Thyroid gland (tissue), 4 donors: ENCODE measurements around the gene SCUBE2. TPM values are rescaled to one million over a fixed set of nuclear protein-coding genes. Genes with fewer than 3 reads are reported as not detected.

ENCODE experiments used
- DNase-seq, 2 donors: peaks; one replicate each; pipeline ENCODE4 v3.0.0-alpha.2; 2019
- H3K27ac ChIP-seq, 3 donors: fragments of 200-600 bp; sonication (generic); 1 replicate in 2 of 3; 2 replicates in 1 of 3; pipeline ENCODE4 v1.5.1; 2016 to 2019; ENCODE audit warnings: mild to moderate bottlenecking in 1 of 3, moderate library complexity in 1 of 3
- H3K27me3 ChIP-seq: fragments of 200-600 bp; sonication (generic); one replicate; pipeline ENCODE4 v1.5.1; 2019
- H3K36me3 ChIP-seq, 2 donors: fragments of 200-600 bp; sonication (generic); one replicate each; pipeline ENCODE4 v1.5.1; 2016 to 2019
- H3K4me1 ChIP-seq, 2 donors: fragments of 200-600 bp; sonication (generic); one replicate each; pipeline ENCODE4 v1.5.1; 2017 to 2019
- H3K4me3 ChIP-seq, 3 donors: fragments of 200-600 bp; sonication (generic); replicated peaks in 1 of 3; 1 replicate in 2 of 3; 2 replicates in 1 of 3; pipeline ENCODE4 v1.5.1; 2016; ENCODE audit warnings: mild to moderate bottlenecking in 1 of 3
- H3K9me3 ChIP-seq: fragments of 200-600 bp; sonication (generic); one replicate; pipeline ENCODE4 v1.5.1; 2017
- POLR2A ChIP-seq, 2 donors: fragments of 450-650 bp; IDR thresholded peaks; one replicate each; pipeline ENCODE4 v1.6.1; 2017; ENCODE audit warnings: antibody characterized with exemption in 2 of 2, mild to moderate bottlenecking in 2 of 2, moderate library complexity in 1 of 2
- WGBS, 2 donors: methylation state at CpG; one replicate each; pipeline ENCODE4 v1.1.5; 2017; 5-methylcytosine and 5-hydroxymethylcytosine counted together
- intact Hi-C: fragments of 100-400 bp; cut with DNase I; formaldehyde crosslinking; loops from one replicate; pipeline ENCODE4 v1.15.1; 2023
- total RNA-seq, 4 donors: library from RNA; depleted of rRNA; stranded (reverse); fragments of >200 nt; gene quantifications; one replicate each; pipeline ENCODE4 v1.2.3, GENCODE V29; 2016
- TF ChIP-seq, protein P1 (sequence below), 6 experiments: fragments of 200-600 bp in 3 of 6; fragments of 450-650 bp in 3 of 6; sonication (generic) in 3 of 6; IDR thresholded peaks; one replicate each; pipeline ENCODE4 v1.5.1; 2016 to 2019; ENCODE audit warnings: antibody characterized with exemption in 6 of 6, mild to moderate bottlenecking in 2 of 6, inconsistent platforms in 1 of 6, moderate library complexity in 1 of 6

Gene SCUBE2
- total RNA-seq, 4 donors from 2014 or later, result 1.2 to 4.9 (median 3.1) TPM

DNA sequence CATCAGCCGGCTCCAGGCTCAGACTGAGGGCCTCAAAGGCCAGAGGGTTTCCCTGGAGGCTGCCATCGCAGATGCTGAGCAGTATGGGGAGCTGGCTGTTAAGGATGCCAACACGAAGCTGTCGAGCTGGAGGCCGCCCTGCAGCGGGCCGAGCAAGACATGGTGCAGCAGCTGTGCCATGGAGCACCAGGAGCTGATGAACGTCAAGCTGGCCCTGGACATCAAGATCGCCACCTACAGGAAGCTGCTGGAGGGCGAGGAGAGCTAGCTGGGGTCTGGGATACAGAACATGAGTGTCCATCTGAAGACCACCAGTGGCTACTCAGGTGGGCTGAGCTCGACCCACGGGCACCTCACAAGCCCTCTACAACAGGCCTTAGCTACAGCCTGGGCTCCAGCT lies 4.0 kb upstream of the SCUBE2 start:
- 78 to 91% methylated on average over 8 to 12 of the region's 12 CpGs for WGBS, 2 donors
- TF ChIP-seq, protein P1, sequence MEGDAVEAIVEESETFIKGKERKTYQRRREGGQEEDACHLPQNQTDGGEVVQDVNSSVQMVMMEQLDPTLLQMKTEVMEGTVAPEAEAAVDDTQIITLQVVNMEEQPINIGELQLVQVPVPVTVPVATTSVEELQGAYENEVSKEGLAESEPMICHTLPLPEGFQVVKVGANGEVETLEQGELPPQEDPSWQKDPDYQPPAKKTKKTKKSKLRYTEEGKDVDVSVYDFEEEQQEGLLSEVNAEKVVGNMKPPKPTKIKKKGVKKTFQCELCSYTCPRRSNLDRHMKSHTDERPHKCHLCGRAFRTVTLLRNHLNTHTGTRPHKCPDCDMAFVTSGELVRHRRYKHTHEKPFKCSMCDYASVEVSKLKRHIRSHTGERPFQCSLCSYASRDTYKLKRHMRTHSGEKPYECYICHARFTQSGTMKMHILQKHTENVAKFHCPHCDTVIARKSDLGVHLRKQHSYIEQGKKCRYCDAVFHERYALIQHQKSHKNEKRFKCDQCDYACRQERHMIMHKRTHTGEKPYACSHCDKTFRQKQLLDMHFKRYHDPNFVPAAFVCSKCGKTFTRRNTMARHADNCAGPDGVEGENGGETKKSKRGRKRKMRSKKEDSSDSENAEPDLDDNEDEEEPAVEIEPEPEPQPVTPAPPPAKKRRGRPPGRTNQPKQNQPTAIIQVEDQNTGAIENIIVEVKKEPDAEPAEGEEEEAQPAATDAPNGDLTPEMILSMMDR (IDR thresholded peaks at IDR 0.05), result peak in 1 of 6 experiments; percentile 20
- no peak for TF ChIP-seq POLR2A (IDR thresholded peaks at IDR 0.05)
- Histone ChIP-seq H3K27ac (no peak overlapping the region), H3K4me3 (no peak overlapping the region), H3K9me3 (no peaks in the 10 kb centered on the region), H3K27me3 (no peaks in the 10 kb centered on the region), H3K36me3 (no peaks in the 10 kb centered on the region), H3K4me1 (peaks cover 0 to 5% of the 10 kb centered on the region in 2 donors)
- intact Hi-C loops, result no loop called here
- DNase-seq, result no peak

DNA sequence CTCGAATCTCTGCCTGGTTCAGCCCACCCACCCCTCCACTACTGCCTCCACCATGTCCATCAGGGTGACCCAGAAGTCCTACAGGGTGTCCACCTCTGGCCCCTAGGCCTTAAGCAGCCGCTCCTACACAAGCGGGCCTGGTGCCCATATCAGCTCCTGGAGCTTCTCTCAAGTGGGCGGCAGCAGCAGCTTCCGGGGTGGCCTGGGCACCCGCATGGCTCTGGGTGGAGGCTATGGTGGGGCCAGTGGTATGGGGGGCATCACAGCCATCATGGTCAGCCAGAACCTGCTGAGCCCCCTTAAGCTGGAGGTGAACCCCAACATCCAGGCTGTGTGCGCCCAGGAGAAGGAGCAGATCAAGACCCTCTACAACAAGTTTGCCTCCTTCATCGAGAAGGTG lies 3.0 kb upstream of the SCUBE2 start:
- Histone ChIP-seq H3K27me3 (no peaks in the 10 kb centered on the region), H3K27ac (no peak overlapping the region), H3K4me3 (no peak overlapping the region), H3K9me3 (no peaks in the 10 kb centered on the region), H3K36me3 (no peaks in the 10 kb centered on the region), H3K4me1 (peaks cover 0 to 5% of the 10 kb centered on the region in 2 donors)
- TF ChIP-seq, protein P1 (IDR thresholded peaks at IDR 0.05), result no peak
- no peak for TF ChIP-seq POLR2A (IDR thresholded peaks at IDR 0.05)
- intact Hi-C loops, result no loop called here
- DNase-seq, result no peak
- WGBS, 2 donors, result 84 to 89% methylated on average over 3 to 6 of the region's 8 CpGs

DNA sequence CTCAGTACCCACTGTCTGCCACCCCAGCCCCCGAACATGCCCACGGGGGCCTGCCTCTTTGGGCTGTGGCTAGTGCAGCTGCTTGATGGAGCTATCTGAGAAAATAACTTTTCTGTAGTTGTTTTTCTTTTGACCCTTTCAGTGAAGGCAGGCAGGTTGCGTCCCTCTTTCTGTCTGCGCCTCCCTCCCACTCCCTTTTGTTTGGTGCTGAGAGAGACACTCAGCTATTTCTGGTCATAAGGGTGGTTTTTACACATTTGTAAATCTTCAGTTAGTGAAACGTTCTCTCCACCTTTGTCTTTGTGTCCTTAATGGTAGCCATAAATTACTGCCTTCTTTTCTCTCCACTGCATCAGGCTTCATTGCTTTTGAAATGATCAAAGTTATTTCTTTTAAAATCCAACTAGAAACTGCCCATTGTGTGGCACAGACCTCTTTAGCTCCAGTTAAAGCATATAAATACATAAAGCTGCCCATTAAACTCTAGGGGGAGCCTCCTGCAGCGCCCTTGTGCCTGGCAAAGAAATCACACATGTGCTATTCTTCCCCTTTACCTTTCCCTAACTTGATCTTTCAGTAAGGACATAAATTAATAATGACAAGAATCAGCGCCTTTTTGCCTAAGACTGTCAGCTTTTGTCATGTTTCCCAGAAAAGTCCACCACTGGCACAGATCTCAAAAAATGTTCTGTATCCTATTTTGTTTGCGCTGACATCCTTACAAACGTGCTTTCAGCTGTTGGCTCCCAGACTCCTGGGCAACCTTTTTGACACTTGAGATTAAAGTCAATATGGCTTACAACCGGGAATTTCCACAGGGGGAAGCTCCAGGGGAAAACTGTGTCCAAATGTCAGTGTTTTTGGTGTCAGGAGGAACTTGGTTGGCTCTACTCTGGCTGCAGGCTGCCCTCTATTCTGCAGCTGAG lies 1.7 kb upstream of the SCUBE2 start:
- H3K4me1 ChIP-seq, result peaks cover 0 to 5% of the 10 kb centered on the region in 2 donors
- TF ChIP-seq POLR2A (IDR thresholded peaks at IDR 0.05), result no peak
- TF ChIP-seq, protein P1 (IDR thresholded peaks at IDR 0.05), result no peak
- no peaks in the 10 kb centered on the region for H3K27me3 ChIP-seq
- no peaks in the 10 kb centered on the region for H3K9me3 ChIP-seq
- H3K36me3 ChIP-seq, result no peaks in the 10 kb centered on the region
- intact Hi-C loops, result no loop called here
- H3K27ac ChIP-seq, result no peak overlapping the region
- no peak overlapping the region for H3K4me3 ChIP-seq
- WGBS, 2 donors, result 87 to 89% methylated on average over 10 of the region's 10 CpGs
- DNase-seq, result no peak

DNA sequence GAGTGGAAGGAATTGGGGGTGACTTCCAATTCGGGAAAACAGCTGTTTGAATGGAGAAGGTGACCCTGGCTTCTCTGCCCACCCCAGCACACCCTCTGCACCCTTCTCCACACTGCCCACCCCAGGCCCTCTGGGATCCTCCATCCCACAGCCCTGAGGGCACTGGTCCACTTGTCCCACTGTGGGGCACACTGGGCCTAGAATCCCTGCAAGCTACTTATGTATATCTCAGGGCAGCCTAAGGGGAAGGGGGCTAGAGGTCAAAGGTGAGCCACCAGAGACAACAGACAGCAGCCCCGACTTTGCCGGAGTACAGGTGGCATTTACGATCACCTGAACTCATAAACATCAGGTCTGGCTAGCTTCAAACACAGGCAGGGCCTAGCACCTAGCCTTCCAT lies 673 bp upstream of the SCUBE2 start:
- intact Hi-C loops, result no loop called here
- no peaks in the 10 kb centered on the region for H3K9me3 ChIP-seq
- peak overlapping the region in 1 of 3 donors; percentile 43 for H3K4me3 ChIP-seq
- H3K36me3 ChIP-seq, result no peaks in the 10 kb centered on the region
- 82 to 89% methylated on average over 3 to 4 of the region's 4 CpGs for WGBS, 2 donors
- H3K27ac ChIP-seq, result no peak overlapping the region
- H3K27me3 ChIP-seq, result no peaks in the 10 kb centered on the region
- peaks cover 0 to 5% of the 10 kb centered on the region in 2 donors for H3K4me1 ChIP-seq
- DNase-seq, result no peak
- TF ChIP-seq POLR2A (IDR thresholded peaks at IDR 0.05), result no peak
- TF ChIP-seq, protein P1 (IDR thresholded peaks at IDR 0.05), result no peak

DNA sequence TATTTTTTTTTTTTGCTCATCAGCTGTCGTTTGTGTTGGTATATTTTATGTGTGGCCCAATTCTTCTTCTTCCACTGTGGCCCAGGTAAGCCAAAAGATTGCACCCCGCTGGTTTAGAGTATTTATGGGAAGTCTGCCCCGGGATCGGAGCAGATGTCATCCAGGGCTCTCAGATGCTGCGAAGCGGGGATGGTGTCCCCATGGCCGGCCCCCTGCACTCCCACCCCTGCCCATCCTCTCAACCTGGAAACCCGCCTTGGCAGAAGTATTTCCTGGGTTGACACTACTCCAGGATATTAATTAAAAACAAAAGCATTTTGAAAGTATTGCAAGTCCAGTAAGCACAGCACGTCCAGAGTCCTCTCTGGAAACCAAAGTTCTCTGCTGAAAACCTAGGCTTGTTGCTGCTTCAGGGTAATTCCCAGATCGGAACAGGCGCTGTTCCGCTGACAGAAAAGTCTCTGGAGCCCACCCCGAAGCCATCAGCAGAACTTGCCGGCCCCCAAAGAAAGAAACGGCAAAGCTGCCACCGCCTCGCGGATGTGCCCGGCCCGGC lies 833 bp downstream of the SCUBE2 start:
- DNase-seq, result no peak
- WGBS, 2 donors, result 42 to 66% methylated on average over 10 to 19 of the region's 20 CpGs
- TF ChIP-seq, protein P1 (IDR thresholded peaks at IDR 0.05), result no peak
- no peak for TF ChIP-seq POLR2A (IDR thresholded peaks at IDR 0.05)

More for the DNA sequence above, 833 bp downstream of the SCUBE2 start:
- H3K9me3 ChIP-seq, result no peaks in the 10 kb centered on the region
- intact Hi-C loops, result no loop called here
- H3K27me3 ChIP-seq, result no peaks in the 10 kb centered on the region
- peak overlapping the region in 1 of 3 donors; percentile 43 for H3K4me3 ChIP-seq
- H3K27ac ChIP-seq, result no peak overlapping the region
- H3K36me3 ChIP-seq, result no peaks in the 10 kb centered on the region
- H3K4me1 ChIP-seq, result peaks cover 0 to 5% of the 10 kb centered on the region in 2 donors
